WTC11 (cell line): ENCODE measurements around the gene C16orf74. TPM values are rescaled to one million over a fixed set of nuclear protein-coding genes. Genes with fewer than 3 reads are reported as not detected.

Source experiments
- CBFB ChIP-seq: sonication (generic); formaldehyde crosslinking; IDR thresholded peaks from 2 replicates; pipeline ENCODE4 v1.8.1; 2022; ENCODE audit warnings: mild to moderate bottlenecking, low read depth, missing genetic modification reagents
- CREB1 ChIP-seq: sonication (generic); formaldehyde crosslinking; IDR thresholded peaks from 2 replicates; pipeline ENCODE4 v1.8.0; 2023; ENCODE audit warnings: mild to moderate bottlenecking, missing genetic modification reagents
- ELF4 ChIP-seq: sonication (generic); formaldehyde crosslinking; IDR thresholded peaks from 2 replicates; pipeline ENCODE4 v1.8.1; 2022; ENCODE audit warnings: low read depth, mild to moderate bottlenecking, moderate library complexity, missing genetic modification reagents
- ETV6 ChIP-seq: sonication (generic); formaldehyde crosslinking; IDR thresholded peaks from 2 replicates; pipeline ENCODE4 v1.8.1; 2022; ENCODE audit warnings: mild to moderate bottlenecking, missing genetic modification reagents
- FOXJ3 ChIP-seq: sonication (generic); formaldehyde crosslinking; IDR thresholded peaks from 2 replicates; pipeline ENCODE4 v1.9.0; 2021; ENCODE audit warnings: missing genetic modification reagents, mild to moderate bottlenecking, borderline replicate concordance
- GABPB1 ChIP-seq: sonication (generic); formaldehyde crosslinking; IDR thresholded peaks from 2 replicates; pipeline ENCODE4 v1.8.1; 2023; ENCODE audit warnings: mild to moderate bottlenecking, missing genetic modification reagents
- MXD4 ChIP-seq: fragments of 250-450 bp; sonication (Bioruptor Pico); IDR thresholded peaks from 2 replicates; pipeline ENCODE4 v1.8.0; 2021; ENCODE audit warnings: mild to moderate bottlenecking, moderate library complexity, borderline replicate concordance
- MYBL2 ChIP-seq: sonication (generic); formaldehyde crosslinking; IDR thresholded peaks from 2 replicates; pipeline ENCODE4 v1.8.1; 2023; ENCODE audit warnings: mild to moderate bottlenecking, moderate library complexity, missing genetic modification reagents
- SOX15 ChIP-seq: fragments of 250-450 bp; sonication (Bioruptor Pico); IDR thresholded peaks from 2 replicates; pipeline ENCODE4 v1.9.0; 2021; ENCODE audit warnings: mild to moderate bottlenecking
- ZNF232 ChIP-seq: sonication (generic); formaldehyde crosslinking; IDR thresholded peaks from 2 replicates; pipeline ENCODE4 v1.8.0; 2022; ENCODE audit warnings: mild to moderate bottlenecking, missing genetic modification reagents
- total RNA-seq: library from RNA; stranded (reverse); gene quantifications from 3 replicates; pipeline ENCODE4 v1.2.3, GENCODE V29; 2021
- TF ChIP-seq, protein P1 (sequence below): sonication (generic); formaldehyde crosslinking; IDR thresholded peaks from 2 replicates; pipeline ENCODE4 v1.8.1; 2022; ENCODE audit warnings: low read depth, missing genetic modification reagents, borderline replicate concordance
- TF ChIP-seq, protein P2 (sequence below): sonication (generic); formaldehyde crosslinking; IDR thresholded peaks from 2 replicates; pipeline ENCODE4 v1.8.0; 2022; ENCODE audit warnings: missing genetic modification reagents
- TF ChIP-seq, protein P3 (sequence below): sonication (generic); formaldehyde crosslinking; conservative IDR thresholded peaks from 2 replicates; pipeline ENCODE4 v1.8.1; 2023; ENCODE audit warnings: mild to moderate bottlenecking, low read depth, missing genetic modification reagents, moderate library complexity
- TF ChIP-seq, protein P4 (sequence below): fragments of 250-450 bp; sonication (Bioruptor Pico); IDR thresholded peaks from 2 replicates; pipeline ENCODE4 v1.8.0; 2021; ENCODE audit warnings: mild to moderate bottlenecking
- TF ChIP-seq, protein P5 (sequence below): sonication (generic); formaldehyde crosslinking; IDR thresholded peaks from 2 replicates; pipeline ENCODE4 v1.8.0; 2023; ENCODE audit warnings: missing genetic modification reagents
- TF ChIP-seq, protein P6 (sequence below): sonication (generic); formaldehyde crosslinking; IDR thresholded peaks from 2 replicates; pipeline ENCODE4 v1.8.1; 2022; ENCODE audit warnings: mild to moderate bottlenecking, missing genetic modification reagents, moderate library complexity, borderline replicate concordance
- TF ChIP-seq, protein P7 (sequence below): sonication (generic); formaldehyde crosslinking; IDR thresholded peaks from 2 replicates; pipeline ENCODE4 v1.8.1; 2023; ENCODE audit warnings: mild to moderate bottlenecking, missing genetic modification reagents, borderline replicate concordance
- TF ChIP-seq, protein P8 (sequence below): sonication (generic); formaldehyde crosslinking; IDR thresholded peaks from 2 replicates; pipeline ENCODE4 v1.8.0; 2022; ENCODE audit warnings: mild to moderate bottlenecking, missing genetic modification reagents
- TF ChIP-seq, protein P9 (sequence below): fragments of 250-450 bp; sonication (Bioruptor Pico); IDR thresholded peaks from 2 replicates; pipeline ENCODE4 v1.9.0; 2021; ENCODE audit warnings: moderate library complexity, mild to moderate bottlenecking, inconsistent platforms, borderline replicate concordance

C16orf74 gene
- total RNA-seq, 1 experiment from 2014 or later: 8.3 TPM

DNA sequence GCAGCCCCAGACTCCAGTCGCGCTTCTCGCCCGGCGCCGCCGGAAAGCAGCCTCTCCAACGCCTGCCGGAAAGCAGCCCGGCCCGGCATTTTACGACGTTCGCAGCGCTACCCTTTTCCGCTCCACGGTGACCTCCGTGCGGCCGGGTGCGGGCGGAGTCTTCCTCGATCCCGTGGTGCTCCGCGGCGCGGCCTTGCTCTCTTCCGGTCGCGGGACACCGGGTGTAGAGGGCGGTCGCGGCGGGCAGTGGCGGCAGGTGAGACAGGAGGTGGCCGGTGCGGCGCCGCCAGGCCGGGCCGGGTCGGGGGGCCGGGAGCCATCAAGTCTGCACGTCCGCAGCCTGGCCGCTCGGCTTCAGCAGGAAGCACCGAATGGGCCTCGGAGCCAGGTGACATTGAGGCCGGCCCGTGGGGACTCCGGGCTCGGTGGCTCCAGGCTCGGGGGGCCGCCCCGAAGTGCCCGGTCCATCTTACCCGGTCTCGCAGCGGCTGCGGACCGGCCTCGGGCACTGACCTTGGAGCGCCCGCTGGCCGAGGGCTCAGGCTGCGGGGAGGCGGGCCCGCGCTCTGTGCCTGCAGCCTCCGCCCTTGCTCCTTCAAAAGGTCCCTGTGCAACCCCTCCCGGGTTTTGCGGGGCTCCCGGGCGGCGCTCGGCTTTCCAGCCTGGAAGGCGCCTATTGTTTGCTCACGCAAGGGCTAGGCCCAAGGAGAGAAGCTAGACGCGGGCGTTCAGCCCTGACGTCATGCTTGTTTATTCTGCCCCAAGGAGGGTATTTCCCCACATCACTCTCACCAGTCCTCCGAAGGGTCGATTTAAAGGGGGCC is 48.8 kb upstream of the C16orf74 start, which contains the start of the genes COX4I1 and EMC8 (continued):
- TF ChIP-seq ELF4 (CRISPR knock-in tag): 0 out of 2 replicates have a peak, but pooled peaks have one; percentile 24
- TF ChIP-seq FOXJ3 (CRISPR knock-in tag): no peak
- peak; percentile 84 for TF ChIP-seq MYBL2 (CRISPR knock-in tag)
- TF ChIP-seq, protein P1, sequence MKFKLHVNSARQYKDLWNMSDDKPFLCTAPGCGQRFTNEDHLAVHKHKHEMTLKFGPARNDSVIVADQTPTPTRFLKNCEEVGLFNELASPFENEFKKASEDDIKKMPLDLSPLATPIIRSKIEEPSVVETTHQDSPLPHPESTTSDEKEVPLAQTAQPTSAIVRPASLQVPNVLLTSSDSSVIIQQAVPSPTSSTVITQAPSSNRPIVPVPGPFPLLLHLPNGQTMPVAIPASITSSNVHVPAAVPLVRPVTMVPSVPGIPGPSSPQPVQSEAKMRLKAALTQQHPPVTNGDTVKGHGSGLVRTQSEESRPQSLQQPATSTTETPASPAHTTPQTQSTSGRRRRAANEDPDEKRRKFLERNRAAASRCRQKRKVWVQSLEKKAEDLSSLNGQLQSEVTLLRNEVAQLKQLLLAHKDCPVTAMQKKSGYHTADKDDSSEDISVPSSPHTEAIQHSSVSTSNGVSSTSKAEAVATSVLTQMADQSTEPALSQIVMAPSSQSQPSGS: no peak
- TF ChIP-seq, protein P2, sequence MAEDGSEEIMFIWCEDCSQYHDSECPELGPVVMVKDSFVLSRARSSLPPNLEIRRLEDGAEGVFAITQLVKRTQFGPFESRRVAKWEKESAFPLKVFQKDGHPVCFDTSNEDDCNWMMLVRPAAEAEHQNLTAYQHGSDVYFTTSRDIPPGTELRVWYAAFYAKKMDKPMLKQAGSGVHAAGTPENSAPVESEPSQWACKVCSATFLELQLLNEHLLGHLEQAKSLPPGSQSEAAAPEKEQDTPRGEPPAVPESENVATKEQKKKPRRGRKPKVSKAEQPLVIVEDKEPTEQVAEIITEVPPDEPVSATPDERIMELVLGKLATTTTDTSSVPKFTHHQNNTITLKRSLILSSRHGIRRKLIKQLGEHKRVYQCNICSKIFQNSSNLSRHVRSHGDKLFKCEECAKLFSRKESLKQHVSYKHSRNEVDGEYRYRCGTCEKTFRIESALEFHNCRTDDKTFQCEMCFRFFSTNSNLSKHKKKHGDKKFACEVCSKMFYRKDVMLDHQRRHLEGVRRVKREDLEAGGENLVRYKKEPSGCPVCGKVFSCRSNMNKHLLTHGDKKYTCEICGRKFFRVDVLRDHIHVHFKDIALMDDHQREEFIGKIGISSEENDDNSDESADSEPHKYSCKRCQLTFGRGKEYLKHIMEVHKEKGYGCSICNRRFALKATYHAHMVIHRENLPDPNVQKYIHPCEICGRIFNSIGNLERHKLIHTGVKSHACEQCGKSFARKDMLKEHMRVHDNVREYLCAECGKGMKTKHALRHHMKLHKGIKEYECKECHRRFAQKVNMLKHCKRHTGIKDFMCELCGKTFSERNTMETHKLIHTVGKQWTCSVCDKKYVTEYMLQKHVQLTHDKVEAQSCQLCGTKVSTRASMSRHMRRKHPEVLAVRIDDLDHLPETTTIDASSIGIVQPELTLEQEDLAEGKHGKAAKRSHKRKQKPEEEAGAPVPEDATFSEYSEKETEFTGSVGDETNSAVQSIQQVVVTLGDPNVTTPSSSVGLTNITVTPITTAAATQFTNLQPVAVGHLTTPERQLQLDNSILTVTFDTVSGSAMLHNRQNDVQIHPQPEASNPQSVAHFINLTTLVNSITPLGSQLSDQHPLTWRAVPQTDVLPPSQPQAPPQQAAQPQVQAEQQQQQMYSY (CRISPR knock-in tag): no peak; the same call in 1 of the 2 replicates
- TF ChIP-seq, protein P3, sequence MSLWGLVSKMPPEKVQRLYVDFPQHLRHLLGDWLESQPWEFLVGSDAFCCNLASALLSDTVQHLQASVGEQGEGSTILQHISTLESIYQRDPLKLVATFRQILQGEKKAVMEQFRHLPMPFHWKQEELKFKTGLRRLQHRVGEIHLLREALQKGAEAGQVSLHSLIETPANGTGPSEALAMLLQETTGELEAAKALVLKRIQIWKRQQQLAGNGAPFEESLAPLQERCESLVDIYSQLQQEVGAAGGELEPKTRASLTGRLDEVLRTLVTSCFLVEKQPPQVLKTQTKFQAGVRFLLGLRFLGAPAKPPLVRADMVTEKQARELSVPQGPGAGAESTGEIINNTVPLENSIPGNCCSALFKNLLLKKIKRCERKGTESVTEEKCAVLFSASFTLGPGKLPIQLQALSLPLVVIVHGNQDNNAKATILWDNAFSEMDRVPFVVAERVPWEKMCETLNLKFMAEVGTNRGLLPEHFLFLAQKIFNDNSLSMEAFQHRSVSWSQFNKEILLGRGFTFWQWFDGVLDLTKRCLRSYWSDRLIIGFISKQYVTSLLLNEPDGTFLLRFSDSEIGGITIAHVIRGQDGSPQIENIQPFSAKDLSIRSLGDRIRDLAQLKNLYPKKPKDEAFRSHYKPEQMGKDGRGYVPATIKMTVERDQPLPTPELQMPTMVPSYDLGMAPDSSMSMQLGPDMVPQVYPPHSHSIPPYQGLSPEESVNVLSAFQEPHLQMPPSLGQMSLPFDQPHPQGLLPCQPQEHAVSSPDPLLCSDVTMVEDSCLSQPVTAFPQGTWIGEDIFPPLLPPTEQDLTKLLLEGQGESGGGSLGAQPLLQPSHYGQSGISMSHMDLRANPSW (CRISPR knock-in tag): 0 out of 2 replicates have a peak, but pooled peaks have one; percentile 74
- TF ChIP-seq CREB1: peak; percentile 39; the same call in 1 of the 2 replicates
- TF ChIP-seq, protein P4, sequence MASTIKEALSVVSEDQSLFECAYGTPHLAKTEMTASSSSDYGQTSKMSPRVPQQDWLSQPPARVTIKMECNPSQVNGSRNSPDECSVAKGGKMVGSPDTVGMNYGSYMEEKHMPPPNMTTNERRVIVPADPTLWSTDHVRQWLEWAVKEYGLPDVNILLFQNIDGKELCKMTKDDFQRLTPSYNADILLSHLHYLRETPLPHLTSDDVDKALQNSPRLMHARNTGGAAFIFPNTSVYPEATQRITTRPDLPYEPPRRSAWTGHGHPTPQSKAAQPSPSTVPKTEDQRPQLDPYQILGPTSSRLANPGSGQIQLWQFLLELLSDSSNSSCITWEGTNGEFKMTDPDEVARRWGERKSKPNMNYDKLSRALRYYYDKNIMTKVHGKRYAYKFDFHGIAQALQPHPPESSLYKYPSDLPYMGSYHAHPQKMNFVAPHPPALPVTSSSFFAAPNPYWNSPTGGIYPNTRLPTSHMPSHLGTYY (CRISPR knock-in tag): no peak
- peak; percentile 85; the same call in 1 of the 2 replicates for TF ChIP-seq CBFB
- no peak for TF ChIP-seq SOX15 (CRISPR knock-in tag)
- TF ChIP-seq MXD4 (CRISPR knock-in tag): no peak
- peak; percentile 81 for TF ChIP-seq GABPB1
- TF ChIP-seq, protein P5, sequence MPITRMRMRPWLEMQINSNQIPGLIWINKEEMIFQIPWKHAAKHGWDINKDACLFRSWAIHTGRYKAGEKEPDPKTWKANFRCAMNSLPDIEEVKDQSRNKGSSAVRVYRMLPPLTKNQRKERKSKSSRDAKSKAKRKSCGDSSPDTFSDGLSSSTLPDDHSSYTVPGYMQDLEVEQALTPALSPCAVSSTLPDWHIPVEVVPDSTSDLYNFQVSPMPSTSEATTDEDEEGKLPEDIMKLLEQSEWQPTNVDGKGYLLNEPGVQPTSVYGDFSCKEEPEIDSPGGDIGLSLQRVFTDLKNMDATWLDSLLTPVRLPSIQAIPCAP (CRISPR knock-in tag): 0 out of 2 replicates have a peak, but pooled peaks have one; percentile 16
- TF ChIP-seq, protein P6, sequence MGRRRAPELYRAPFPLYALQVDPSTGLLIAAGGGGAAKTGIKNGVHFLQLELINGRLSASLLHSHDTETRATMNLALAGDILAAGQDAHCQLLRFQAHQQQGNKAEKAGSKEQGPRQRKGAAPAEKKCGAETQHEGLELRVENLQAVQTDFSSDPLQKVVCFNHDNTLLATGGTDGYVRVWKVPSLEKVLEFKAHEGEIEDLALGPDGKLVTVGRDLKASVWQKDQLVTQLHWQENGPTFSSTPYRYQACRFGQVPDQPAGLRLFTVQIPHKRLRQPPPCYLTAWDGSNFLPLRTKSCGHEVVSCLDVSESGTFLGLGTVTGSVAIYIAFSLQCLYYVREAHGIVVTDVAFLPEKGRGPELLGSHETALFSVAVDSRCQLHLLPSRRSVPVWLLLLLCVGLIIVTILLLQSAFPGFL (CRISPR knock-in tag): no peak
- TF ChIP-seq, protein P7, sequence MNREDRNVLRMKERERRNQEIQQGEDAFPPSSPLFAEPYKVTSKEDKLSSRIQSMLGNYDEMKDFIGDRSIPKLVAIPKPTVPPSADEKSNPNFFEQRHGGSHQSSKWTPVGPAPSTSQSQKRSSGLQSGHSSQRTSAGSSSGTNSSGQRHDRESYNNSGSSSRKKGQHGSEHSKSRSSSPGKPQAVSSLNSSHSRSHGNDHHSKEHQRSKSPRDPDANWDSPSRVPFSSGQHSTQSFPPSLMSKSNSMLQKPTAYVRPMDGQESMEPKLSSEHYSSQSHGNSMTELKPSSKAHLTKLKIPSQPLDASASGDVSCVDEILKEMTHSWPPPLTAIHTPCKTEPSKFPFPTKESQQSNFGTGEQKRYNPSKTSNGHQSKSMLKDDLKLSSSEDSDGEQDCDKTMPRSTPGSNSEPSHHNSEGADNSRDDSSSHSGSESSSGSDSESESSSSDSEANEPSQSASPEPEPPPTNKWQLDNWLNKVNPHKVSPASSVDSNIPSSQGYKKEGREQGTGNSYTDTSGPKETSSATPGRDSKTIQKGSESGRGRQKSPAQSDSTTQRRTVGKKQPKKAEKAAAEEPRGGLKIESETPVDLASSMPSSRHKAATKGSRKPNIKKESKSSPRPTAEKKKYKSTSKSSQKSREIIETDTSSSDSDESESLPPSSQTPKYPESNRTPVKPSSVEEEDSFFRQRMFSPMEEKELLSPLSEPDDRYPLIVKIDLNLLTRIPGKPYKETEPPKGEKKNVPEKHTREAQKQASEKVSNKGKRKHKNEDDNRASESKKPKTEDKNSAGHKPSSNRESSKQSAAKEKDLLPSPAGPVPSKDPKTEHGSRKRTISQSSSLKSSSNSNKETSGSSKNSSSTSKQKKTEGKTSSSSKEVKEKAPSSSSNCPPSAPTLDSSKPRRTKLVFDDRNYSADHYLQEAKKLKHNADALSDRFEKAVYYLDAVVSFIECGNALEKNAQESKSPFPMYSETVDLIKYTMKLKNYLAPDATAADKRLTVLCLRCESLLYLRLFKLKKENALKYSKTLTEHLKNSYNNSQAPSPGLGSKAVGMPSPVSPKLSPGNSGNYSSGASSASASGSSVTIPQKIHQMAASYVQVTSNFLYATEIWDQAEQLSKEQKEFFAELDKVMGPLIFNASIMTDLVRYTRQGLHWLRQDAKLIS (CRISPR knock-in tag): no peak
- TF ChIP-seq, protein P8, sequence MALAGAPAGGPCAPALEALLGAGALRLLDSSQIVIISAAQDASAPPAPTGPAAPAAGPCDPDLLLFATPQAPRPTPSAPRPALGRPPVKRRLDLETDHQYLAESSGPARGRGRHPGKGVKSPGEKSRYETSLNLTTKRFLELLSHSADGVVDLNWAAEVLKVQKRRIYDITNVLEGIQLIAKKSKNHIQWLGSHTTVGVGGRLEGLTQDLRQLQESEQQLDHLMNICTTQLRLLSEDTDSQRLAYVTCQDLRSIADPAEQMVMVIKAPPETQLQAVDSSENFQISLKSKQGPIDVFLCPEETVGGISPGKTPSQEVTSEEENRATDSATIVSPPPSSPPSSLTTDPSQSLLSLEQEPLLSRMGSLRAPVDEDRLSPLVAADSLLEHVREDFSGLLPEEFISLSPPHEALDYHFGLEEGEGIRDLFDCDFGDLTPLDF (CRISPR knock-in tag): no peak
- TF ChIP-seq ETV6 (CRISPR knock-in tag): no peak; the same call in 1 of the 2 replicates
- no peak for TF ChIP-seq ZNF232
- TF ChIP-seq, protein P9, sequence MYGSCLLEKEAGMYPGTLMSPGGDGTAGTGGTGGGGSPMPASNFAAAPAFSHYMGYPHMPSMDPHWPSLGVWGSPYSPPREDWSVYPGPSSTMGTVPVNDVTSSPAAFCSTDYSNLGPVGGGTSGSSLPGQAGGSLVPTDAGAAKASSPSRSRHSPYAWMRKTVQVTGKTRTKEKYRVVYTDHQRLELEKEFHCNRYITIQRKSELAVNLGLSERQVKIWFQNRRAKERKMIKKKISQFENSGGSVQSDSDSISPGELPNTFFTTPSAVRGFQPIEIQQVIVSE: no peak
